Measurements from ENCODE around the gene MYADM.
"Not testable (repeated sequence)": the region's sequence is repeated elsewhere in the genome, so short reads cannot be mapped to it uniquely, and the experiment has no call there.

MYADM gene

GRCh38 chr19:53867225-53868090 lies at the start of gene MYADM:
Gene MYADM, plus strand, starts transcription at chr19:53867883. Its CDS starts 5,647 bp downstream, at chr19:53873530.
- peak; percentile 100 for DNase-seq

GRCh38 chr19:53818756-53819155 lies 48.9 kb upstream of the MYADM start:
- DNase-seq = no peak

GRCh38 chr19:53819861-53820260 lies 47.8 kb upstream of the MYADM start:
- no peak for DNase-seq

- no peak for DNase-seq
These were observed 44.1 kb upstream of the MYADM start for GRCh38 chr19:53823380-53824120.

GRCh38 chr19:53824134-53824611 lies 43.5 kb upstream of the MYADM start, which contains the start of gene NLRP12:
Gene NLRP12, minus strand, starts transcription at chr19:53824314. Its CDS starts 140 bp downstream, at chr19:53824174.
- peak; percentile 25 to 58 for DNase-seq

GRCh38 chr19:53826876-53827275 lies 40.8 kb upstream of the MYADM start:
- no peak for DNase-seq

GRCh38 chr19:53828531-53828930 lies 39.2 kb upstream of the MYADM start:
- no peak for DNase-seq

- not testable (repeated sequence) for DNase-seq
These were observed 34.8 kb upstream of the MYADM start for GRCh38 chr19:53832861-53833260.

GRCh38 chr19:53838446-53838845 lies 29.2 kb upstream of the MYADM start:
- not testable (repeated sequence) for DNase-seq

GRCh38 chr19:53840241-53840640 lies 27.4 kb upstream of the MYADM start:
- DNase-seq = not testable (repeated sequence)

- DNase-seq = peak in 1 of 2 donors; percentile 20
These were observed 26.8 kb upstream of the MYADM start for GRCh38 chr19:53840914-53841313.

- DNase-seq = peak in 1 of 2 donors; percentile 52
These were observed 22.8 kb upstream of the MYADM start for GRCh38 chr19:53844849-53845246.

GRCh38 chr19:53847555-53847954 lies 20.1 kb upstream of the MYADM start:
- no peak for DNase-seq

GRCh38 chr19:53849237-53849676 lies 18.4 kb upstream of the MYADM start:
- no peak for DNase-seq

- peak in 1 of 2 donors; percentile 16 for DNase-seq
These were observed 14.0 kb upstream of the MYADM start for GRCh38 chr19:53853707-53854106.

- DNase-seq = no peak
These were observed 3.3 kb upstream of the MYADM start for GRCh38 chr19:53864308-53864836.

- DNase-seq = no peak
These were observed 2.2 kb upstream of the MYADM start for GRCh38 chr19:53865523-53865917.

GRCh38 chr19:53865918-53866864 lies 1.5 kb upstream of the MYADM start:
- DNase-seq = peak; percentile 78 to 84

GRCh38 chr19:53866865-53867224 lies 838 bp upstream of the MYADM start:
- no peak for DNase-seq

- DNase-seq = peak; percentile 59 to 62
These were observed 608 bp downstream of the MYADM start for GRCh38 chr19:53868091-53868891.
